ENCODE measurements around the gene DHX9. TPM values are rescaled to one million over a fixed set of nuclear protein-coding genes. Genes with fewer than 3 reads are reported as not detected.

Gene DHX9
- total and polyA plus RNA-seq, 10 of the 15 experiments (the other 5 are each of a cell fraction or from before 2014, with no cell fraction given): 90.7 to 234 (median 217) TPM

DNA sequence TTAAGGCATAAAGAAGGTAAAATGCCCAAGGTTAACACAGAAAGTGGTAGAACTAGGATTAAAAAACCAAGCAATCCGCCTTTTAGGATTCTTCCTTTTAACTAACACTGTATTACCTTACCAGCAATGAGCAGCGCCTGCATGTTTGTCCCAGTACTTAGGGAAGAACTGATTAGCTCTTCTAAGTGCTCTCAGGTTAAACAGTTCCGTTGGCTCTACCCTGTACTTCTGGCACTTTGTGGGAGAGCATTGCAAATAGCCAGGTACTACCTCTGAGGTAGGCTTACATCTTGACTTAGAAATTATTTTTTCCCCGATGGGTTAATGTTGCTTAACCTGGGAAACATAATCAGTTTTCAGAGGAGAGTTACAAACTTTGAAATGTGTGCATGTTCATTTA is 21.5 kb downstream of the DHX9 start:
- Histone ChIP-seq H3K9ac (ENCODE audit: control insufficient read depth, insufficient read depth, low read length) (no peak overlapping the region), H3K79me2 (ENCODE audit: control insufficient read depth, insufficient read depth, low read length) (no peaks in the 10 kb centered on the region), H3K27me3 (replicated peaks in 1 of 2; ENCODE audit: control insufficient read depth in 2 of 2, insufficient read depth in 2 of 2, low read length in 1 of 2) (no peaks in the 10 kb centered on the region), H3K36me3 (ENCODE audit: control insufficient read depth in 2 of 2, insufficient read depth in 2 of 2, low read length in 1 of 2) (peaks cover 7 to 46% of the 10 kb centered on the region in 2 experiments), H3K9me3 (replicated peaks; ENCODE audit: control insufficient read depth, insufficient read depth, low read length) (no peaks in the 10 kb centered on the region), H4K20me1 (ENCODE audit: control insufficient read depth, insufficient read depth) (no peaks in the 10 kb centered on the region), H2AFZ (ENCODE audit: control insufficient read depth, low read depth, low read length) (no peak overlapping the region), H3K4me2 (ENCODE audit: control insufficient read depth, insufficient read depth) (no peak overlapping the region), H3K27ac (ENCODE audit: control insufficient read depth, insufficient read depth) (no peak overlapping the region), H3K4me3 (no peak overlapping the region), H3K4me1 (ENCODE audit: control insufficient read depth, insufficient read depth, low read length) (no peaks in the 10 kb centered on the region)
- 99% methylated on average over 4 of the region's 4 CpGs for WGBS (ENCODE audit: insufficient coverage, insufficient replicate concordance, low lambda C conversion rate, missing lambda C conversion rate)
- ChIA-PET POLR2A (interaction anchor here (0.6 kb wide), 1 partner anchor 41 kb away, joined by 3 read pairs; no protein-coding TSS in a partner anchor), RAD21 (ENCODE audit: unreplicated experiment) (no interaction called here), CTCF (interaction anchor here (1.2 kb wide), 1 partner anchor 51 kb away, joined by 3 read pairs; no protein-coding TSS in a partner anchor), SMC1A (ENCODE audit: uncharacterized antibody, unreplicated experiment) (interaction anchor here (1.1 kb wide), 2 partner anchors 18 to 28 kb away, joined by 3 read pairs; no protein-coding TSS in a partner anchor)
- TF ChIP-seq TCF3 (IDR thresholded peaks at IDR 0.05; ENCODE audit: borderline replicate concordance, insufficient read depth, low read depth, low read length) (no peak), SPI1 (IDR thresholded peaks at IDR 0.05; ENCODE audit: borderline replicate concordance, insufficient read depth, low read depth, low read length) (no peak), NFYB (IDR thresholded peaks at IDR 0.05; ENCODE audit: insufficient read depth, low read depth, low read length) (no peak), EZH2 (IDR thresholded peaks at IDR 0.05; ENCODE audit: borderline replicate concordance, control insufficient read depth, low read depth, low read length) (no peak), JUNB (IDR thresholded peaks at IDR 0.05) (no peak), POLR2AphosphoS2 (IDR thresholded peaks at IDR 0.05; ENCODE audit: low read depth, low read length) (no peak)
- TF ChIP-seq, protein P1, sequence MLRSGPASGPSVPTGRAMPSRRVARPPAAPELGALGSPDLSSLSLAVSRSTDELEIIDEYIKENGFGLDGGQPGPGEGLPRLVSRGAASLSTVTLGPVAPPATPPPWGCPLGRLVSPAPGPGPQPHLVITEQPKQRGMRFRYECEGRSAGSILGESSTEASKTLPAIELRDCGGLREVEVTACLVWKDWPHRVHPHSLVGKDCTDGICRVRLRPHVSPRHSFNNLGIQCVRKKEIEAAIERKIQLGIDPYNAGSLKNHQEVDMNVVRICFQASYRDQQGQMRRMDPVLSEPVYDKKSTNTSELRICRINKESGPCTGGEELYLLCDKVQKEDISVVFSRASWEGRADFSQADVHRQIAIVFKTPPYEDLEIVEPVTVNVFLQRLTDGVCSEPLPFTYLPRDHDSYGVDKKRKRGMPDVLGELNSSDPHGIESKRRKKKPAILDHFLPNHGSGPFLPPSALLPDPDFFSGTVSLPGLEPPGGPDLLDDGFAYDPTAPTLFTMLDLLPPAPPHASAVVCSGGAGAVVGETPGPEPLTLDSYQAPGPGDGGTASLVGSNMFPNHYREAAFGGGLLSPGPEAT (IDR thresholded peaks at IDR 0.05; ENCODE audit: low read depth): no peak
- TF ChIP-seq, protein P2, sequence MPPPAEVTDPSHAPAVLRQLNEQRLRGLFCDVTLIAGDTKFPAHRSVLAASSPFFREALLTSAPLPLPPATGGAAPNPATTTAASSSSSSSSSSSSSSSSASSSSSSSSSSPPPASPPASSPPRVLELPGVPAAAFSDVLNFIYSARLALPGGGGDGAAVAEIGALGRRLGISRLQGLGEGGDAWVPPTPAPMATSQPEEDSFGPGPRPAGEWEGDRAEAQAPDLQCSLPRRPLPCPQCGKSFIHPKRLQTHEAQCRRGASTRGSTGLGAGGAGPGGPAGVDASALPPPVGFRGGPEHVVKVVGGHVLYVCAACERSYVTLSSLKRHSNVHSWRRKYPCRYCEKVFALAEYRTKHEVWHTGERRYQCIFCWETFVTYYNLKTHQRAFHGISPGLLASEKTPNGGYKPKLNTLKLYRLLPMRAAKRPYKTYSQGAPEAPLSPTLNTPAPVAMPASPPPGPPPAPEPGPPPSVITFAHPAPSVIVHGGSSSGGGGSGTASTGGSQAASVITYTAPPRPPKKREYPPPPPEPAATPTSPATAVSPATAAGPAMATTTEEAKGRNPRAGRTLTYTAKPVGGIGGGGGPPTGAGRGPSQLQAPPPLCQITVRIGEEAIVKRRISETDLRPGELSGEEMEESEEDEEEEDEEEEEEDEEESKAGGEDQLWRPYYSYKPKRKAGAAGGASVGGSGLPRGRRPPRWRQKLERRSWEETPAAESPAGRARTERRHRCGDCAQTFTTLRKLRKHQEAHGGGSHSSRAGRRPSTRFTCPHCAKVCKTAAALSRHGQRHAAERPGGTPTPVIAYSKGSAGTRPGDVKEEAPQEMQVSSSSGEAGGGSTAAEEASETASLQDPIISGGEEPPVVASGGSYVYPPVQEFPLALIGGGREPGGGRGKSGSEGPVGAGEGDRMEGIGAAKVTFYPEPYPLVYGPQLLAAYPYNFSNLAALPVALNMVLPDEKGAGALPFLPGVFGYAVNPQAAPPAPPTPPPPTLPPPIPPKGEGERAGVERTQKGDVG (CRISPR knock-in tag; IDR thresholded peaks at IDR 0.05): no peak
- TF ChIP-seq, protein P3, sequence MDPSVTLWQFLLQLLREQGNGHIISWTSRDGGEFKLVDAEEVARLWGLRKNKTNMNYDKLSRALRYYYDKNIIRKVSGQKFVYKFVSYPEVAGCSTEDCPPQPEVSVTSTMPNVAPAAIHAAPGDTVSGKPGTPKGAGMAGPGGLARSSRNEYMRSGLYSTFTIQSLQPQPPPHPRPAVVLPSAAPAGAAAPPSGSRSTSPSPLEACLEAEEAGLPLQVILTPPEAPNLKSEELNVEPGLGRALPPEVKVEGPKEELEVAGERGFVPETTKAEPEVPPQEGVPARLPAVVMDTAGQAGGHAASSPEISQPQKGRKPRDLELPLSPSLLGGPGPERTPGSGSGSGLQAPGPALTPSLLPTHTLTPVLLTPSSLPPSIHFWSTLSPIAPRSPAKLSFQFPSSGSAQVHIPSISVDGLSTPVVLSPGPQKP (IDR thresholded peaks at IDR 0.05; ENCODE audit: low read depth, low read length): no peak
- TF ChIP-seq, protein P4, sequence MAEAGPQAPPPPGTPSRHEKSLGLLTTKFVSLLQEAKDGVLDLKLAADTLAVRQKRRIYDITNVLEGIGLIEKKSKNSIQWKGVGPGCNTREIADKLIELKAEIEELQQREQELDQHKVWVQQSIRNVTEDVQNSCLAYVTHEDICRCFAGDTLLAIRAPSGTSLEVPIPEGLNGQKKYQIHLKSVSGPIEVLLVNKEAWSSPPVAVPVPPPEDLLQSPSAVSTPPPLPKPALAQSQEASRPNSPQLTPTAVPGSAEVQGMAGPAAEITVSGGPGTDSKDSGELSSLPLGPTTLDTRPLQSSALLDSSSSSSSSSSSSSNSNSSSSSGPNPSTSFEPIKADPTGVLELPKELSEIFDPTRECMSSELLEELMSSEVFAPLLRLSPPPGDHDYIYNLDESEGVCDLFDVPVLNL (IDR thresholded peaks at IDR 0.05; ENCODE audit: low read depth, low read length): no peak
- TF ChIP-seq, protein P5, sequence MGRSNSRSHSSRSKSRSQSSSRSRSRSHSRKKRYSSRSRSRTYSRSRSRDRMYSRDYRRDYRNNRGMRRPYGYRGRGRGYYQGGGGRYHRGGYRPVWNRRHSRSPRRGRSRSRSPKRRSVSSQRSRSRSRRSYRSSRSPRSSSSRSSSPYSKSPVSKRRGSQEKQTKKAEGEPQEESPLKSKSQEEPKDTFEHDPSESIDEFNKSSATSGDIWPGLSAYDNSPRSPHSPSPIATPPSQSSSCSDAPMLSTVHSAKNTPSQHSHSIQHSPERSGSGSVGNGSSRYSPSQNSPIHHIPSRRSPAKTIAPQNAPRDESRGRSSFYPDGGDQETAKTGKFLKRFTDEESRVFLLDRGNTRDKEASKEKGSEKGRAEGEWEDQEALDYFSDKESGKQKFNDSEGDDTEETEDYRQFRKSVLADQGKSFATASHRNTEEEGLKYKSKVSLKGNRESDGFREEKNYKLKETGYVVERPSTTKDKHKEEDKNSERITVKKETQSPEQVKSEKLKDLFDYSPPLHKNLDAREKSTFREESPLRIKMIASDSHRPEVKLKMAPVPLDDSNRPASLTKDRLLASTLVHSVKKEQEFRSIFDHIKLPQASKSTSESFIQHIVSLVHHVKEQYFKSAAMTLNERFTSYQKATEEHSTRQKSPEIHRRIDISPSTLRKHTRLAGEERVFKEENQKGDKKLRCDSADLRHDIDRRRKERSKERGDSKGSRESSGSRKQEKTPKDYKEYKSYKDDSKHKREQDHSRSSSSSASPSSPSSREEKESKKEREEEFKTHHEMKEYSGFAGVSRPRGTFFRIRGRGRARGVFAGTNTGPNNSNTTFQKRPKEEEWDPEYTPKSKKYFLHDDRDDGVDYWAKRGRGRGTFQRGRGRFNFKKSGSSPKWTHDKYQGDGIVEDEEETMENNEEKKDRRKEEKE (IDR thresholded peaks at IDR 0.05): no peak
- intact Hi-C loops (cut with micrococcal nuclease; ENCODE audit: unreplicated experiment) (no loop called here), in situ Hi-C loops (cut with MboI) (no loop called here)
- DNase-seq (ENCODE audit: low read depth, low spot score) (no peak), FAIRE-seq (no peak), ATAC-seq (no peak)
- BruUV-seq (replicated peaks): no TSS peak
